SU-DHL-6 (cell line): Measurements from ENCODE around the gene PLEKHM1.
"Not testable (repeated sequence)": the region's sequence is repeated elsewhere in the genome, so short reads cannot be mapped to it uniquely, and the experiment has no call there.

ENCODE experiments used
- H2AFZ ChIP-seq: fragments of 200-600 bp; sonication (generic); 2 replicates; pipeline ENCODE4 v1.6.1; 2014; ENCODE audit warnings: low read depth, mild to moderate bottlenecking, moderate library complexity, mixed read lengths, antibody characterized with exemption, low read length; ENCODE audit not compliant: severe bottlenecking
- H3F3A ChIP-seq: fragments of 200-600 bp; shearing (Covaris generic); 2 replicates; pipeline ENCODE4 v1.6.0; 2016; ENCODE audit warnings: antibody characterized with exemption, mild to moderate bottlenecking; ENCODE audit not compliant: insufficient read depth
- H3K27ac ChIP-seq: fragments of 200-600 bp; sonication (generic); 2 replicates; pipeline ENCODE4 v1.5.1; 2016; ENCODE audit warnings: low read depth, mild to moderate bottlenecking, low read length, moderate library complexity, mixed read lengths
- H3K27me3 ChIP-seq: fragments of 200-600 bp; sonication (generic), shearing (Covaris generic); 2 replicates; pipeline ENCODE4 v1.6.0; 2014; ENCODE audit warnings: mild to moderate bottlenecking, low read length
- H3K36me3 ChIP-seq: fragments of 200-600 bp; sonication (generic); 2 replicates; pipeline ENCODE4 v1.6.1; 2014; ENCODE audit warnings: mild to moderate bottlenecking, low read length, mixed read lengths
- H3K4me2 ChIP-seq: fragments of 300-600, 200-600 bp; shearing (Covaris generic), sonication (generic); 2 replicates; pipeline ENCODE4 v1.6.0; 2014; ENCODE audit warnings: low read length, low read depth, mild to moderate bottlenecking; ENCODE audit not compliant: poor library complexity, severe bottlenecking
- H3K4me3 ChIP-seq: fragments of 200-600 bp; sonication (generic); 2 replicates; pipeline ENCODE4 v1.5.1; 2014; ENCODE audit warnings: antibody characterized with exemption, low read length, mild to moderate bottlenecking, mixed read lengths; ENCODE audit not compliant: insufficient read depth, poor library complexity, severe bottlenecking
- H3K79me2 ChIP-seq: fragments of 200-600 bp; sonication (generic); 2 replicates; pipeline ENCODE4 v1.6.1; 2014; ENCODE audit warnings: mild to moderate bottlenecking, low read length, moderate library complexity; ENCODE audit not compliant: insufficient read depth
- H3K9ac ChIP-seq: fragments of 200-600 bp; sonication (generic); 2 replicates; pipeline ENCODE4 v1.7.0; 2014; ENCODE audit warnings: mild to moderate bottlenecking, low read length
- H3K9me2 ChIP-seq: fragments of 200-600 bp; sonication (generic); replicated peaks from 2 replicates; pipeline ENCODE4 v1.6.1; 2014; ENCODE audit warnings: low read length; ENCODE audit not compliant: insufficient read depth
- H3K9me3 ChIP-seq: fragments of 200-600 bp; sonication (generic); 2 replicates; pipeline ENCODE4 v1.6.1; 2014; ENCODE audit warnings: low read length, mixed read lengths; ENCODE audit not compliant: insufficient read depth
- H4K20me1 ChIP-seq: fragments of 200-600 bp; sonication (generic); 2 replicates; pipeline ENCODE4 v1.6.1; 2014; ENCODE audit warnings: low read depth, mild to moderate bottlenecking, antibody characterized with exemption, low read length, moderate library complexity, mixed read lengths

The PLEKHM1 gene

DNA sequence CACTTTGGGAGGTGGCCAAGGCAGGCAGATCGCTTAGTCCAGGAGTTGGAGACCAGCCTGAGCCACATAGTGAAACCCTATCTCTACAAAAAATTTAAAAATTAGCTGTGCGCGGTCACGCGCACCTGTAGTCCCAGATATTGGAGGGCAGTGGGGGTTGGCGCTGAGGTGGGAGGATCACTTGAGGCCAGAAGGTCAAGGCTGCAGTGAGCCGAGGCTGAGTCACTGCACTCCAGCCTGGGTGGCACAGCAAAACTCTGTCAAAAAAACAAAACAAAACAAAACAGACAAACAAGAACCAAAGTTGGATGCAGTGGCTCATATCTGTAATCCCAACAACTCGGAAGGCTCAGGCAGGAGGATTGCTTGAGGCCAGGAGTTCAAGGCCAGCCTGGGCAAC, 6.9 kb upstream of the PLEKHM1 start:
- not testable (repeated sequence) for H3K79me2 ChIP-seq, H2AFZ ChIP-seq, H3K36me3 ChIP-seq, H3F3A ChIP-seq, H3K27me3 ChIP-seq, H3K9me2 ChIP-seq, H3K4me2 ChIP-seq, H3K4me3 ChIP-seq, H4K20me1 ChIP-seq, H3K9ac ChIP-seq, H3K27ac ChIP-seq, H3K9me3 ChIP-seq

DNA sequence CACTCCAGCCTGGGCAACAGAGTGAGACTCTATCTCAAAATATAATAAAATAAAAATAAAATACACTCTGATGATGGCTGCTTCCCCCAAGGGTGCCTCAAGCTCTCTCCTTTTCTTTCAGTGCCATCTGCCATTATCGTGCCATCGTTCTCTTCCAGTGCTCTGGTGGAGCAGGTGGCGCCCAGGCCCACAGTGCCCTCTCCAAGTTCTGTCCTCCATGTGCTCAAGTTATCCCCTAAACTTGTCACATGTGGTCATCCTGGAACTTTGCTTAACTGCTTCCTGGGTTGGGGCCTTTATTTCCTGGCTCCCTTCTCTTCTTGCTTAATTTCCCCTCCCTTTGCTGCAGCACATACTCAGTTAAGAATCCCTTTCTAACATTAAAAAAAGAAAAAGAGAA, 6.0 kb upstream of the PLEKHM1 start:
- not testable (repeated sequence) for H2AFZ ChIP-seq, H3K9me2 ChIP-seq, H3K4me2 ChIP-seq, H3K27ac ChIP-seq, H3K27me3 ChIP-seq, H3K79me2 ChIP-seq, H3K9me3 ChIP-seq, H3K9ac ChIP-seq, H3F3A ChIP-seq, H3K4me3 ChIP-seq, H4K20me1 ChIP-seq, H3K36me3 ChIP-seq

DNA sequence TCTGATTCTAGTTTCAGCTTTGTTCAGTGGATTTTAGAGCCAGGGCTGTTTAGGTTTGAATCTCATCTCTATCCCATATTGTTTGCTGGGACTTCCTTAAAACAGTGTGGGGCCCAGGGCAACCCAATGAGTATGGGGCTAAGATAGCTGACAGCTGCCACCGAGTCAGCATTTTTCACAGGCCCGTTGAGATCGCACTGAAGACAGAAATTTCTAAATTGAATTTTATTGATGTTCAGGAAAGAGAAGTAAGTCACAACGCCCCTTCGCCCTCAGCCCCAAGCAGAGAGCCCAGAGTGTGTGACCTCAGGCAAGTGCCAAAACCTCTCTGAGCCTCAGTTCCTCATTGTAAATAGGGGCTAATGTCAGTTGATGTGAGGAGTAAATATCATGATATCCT, 4.0 kb upstream of the PLEKHM1 start:
- H3K9me2 ChIP-seq, H3K4me3 ChIP-seq, H3K36me3 ChIP-seq, H2AFZ ChIP-seq, H3K9me3 ChIP-seq, H3K27ac ChIP-seq, H3K4me2 ChIP-seq, H3K79me2 ChIP-seq, H4K20me1 ChIP-seq, H3K27me3 ChIP-seq, H3K9ac ChIP-seq, H3F3A ChIP-seq: not testable (repeated sequence)

DNA sequence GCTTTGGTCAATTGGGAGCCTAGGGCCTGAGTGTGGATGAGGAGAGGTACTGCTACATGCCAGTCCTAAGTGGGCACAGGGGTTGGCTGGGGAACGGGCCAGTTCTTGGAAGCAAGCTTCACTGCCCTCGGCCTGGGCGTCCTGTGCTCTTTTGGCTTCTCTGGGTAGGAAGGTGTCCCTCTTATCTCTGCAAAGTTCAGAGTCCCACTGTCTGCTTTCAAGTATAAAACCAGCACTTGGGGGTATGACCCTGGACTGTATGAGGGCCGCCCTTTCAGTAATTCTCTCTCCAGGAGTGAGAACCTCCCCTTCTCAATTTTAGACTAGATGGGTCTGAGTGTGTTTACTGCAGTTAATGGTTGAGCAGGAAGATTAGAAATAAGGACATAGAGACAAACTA, 1.6 kb upstream of the PLEKHM1 start:
- H3K9me2 ChIP-seq, H4K20me1 ChIP-seq, H2AFZ ChIP-seq, H3K9ac ChIP-seq, H3F3A ChIP-seq, H3K27ac ChIP-seq, H3K27me3 ChIP-seq, H3K4me2 ChIP-seq, H3K79me2 ChIP-seq, H3K36me3 ChIP-seq, H3K4me3 ChIP-seq, H3K9me3 ChIP-seq: not testable (repeated sequence)

DNA sequence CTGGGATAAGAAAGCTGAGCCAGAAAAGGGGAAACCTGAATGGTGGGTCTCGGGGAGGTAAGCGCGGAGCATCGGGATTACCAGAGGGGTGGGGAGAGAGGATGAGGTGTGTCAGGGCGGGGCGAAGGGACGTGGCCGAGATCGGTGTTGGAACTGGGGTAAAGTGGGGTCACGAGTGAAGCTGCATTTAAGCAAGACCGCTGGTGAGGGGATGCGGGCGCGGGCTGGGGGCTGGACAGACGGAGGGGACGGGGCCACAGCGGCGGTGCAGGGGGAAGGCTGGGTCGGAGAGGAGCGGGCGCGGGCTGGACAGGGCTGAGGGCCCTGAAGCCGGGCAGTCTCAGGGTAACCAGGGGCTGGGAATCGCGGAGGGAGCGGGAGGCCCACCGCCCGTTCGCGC, 323 bp downstream of the PLEKHM1 start:
- H2AFZ ChIP-seq, H3F3A ChIP-seq, H3K36me3 ChIP-seq, H3K9me3 ChIP-seq, H4K20me1 ChIP-seq, H3K27ac ChIP-seq, H3K27me3 ChIP-seq, H3K9me2 ChIP-seq, H3K79me2 ChIP-seq: not testable (repeated sequence)
- peak overlapping the region; percentile 62 for H3K4me2 ChIP-seq
- peak overlapping the region; percentile 75 for H3K4me3 ChIP-seq
- peak overlapping the region; percentile 73 for H3K9ac ChIP-seq

DNA sequence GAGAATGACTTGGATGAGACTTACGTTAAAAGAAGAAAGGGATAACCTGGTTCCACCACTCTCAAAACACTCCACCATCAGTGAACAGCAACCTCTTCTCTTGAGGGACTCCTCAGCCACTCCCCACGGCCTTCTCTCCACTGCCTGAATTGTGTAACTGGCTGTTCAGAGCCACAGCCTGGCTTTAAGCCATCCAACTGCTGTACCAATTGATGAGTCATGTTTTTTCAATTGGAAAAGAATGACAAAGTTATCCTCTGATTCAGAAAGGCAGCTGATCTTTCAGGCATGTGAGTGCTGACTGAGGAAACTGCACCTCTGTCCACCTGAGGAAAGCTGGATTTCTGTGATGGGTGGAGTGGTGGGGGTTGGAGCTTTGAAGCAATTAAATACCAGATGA, 2.8 kb downstream of the PLEKHM1 start:
- not testable (repeated sequence) for H3K27ac ChIP-seq, H3K9me2 ChIP-seq, H3K9me3 ChIP-seq

DNA sequence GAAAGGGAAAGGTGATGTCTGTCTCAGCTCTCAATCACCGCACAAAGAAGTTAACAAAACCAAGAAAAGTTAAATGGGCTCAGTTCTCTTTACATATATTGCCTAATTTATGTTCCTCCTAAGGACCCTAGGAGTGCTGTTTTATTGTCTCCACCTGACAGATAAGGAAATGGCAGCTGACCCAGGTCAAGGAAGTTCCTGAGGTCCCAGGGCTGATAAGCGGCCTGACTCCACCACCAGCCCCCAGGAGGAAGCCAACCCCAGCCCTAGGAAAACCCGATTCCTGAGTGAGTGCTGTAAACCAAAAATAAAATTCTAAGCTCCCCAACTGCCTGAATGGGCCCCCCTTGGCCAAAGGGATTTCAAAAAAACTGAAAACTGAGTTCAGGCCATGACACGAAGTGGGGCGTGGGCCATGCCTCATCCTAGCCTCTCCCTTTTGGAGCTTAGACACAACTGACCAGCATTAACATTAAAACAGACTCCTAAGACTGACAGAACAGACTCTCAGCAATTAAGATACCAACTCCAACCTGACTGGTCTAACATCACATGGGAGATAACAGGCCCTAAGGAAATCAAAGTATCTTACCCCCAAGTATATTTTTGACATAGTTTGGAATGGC, 6.8 kb downstream of the PLEKHM1 start:
- H3K27me3 ChIP-seq, H3K79me2 ChIP-seq, H2AFZ ChIP-seq, H3K4me3 ChIP-seq, H3F3A ChIP-seq, H3K9ac ChIP-seq, H3K27ac ChIP-seq, H3K9me2 ChIP-seq, H3K36me3 ChIP-seq, H3K4me2 ChIP-seq, H4K20me1 ChIP-seq, H3K9me3 ChIP-seq: not testable (repeated sequence)

More for the DNA sequence above, 2.8 kb downstream of the PLEKHM1 start:
- H3K4me3 ChIP-seq, H3K79me2 ChIP-seq, H3K36me3 ChIP-seq, H3K9ac ChIP-seq, H3K4me2 ChIP-seq, H4K20me1 ChIP-seq, H3F3A ChIP-seq, H3K27me3 ChIP-seq, H2AFZ ChIP-seq: not testable (repeated sequence)

DNA sequence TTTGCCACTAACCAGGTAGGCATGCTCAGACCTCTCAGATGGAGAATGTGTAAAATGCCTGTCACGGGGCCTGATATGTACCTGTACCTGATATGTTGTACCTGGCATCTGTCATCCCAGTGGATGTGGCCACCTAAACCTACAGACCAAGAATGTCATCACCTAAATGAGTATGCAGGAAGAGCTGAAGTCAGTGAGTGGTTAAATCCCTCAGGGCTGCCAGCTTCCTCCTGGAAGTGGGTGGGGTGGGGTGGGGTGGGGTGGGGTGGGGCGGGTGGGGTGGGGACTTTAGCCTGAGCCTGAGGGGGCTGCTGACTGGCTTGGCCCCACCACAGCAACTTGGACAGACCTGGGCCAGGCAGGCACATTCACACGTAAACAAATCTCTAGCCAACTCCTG, 7.3 kb downstream of the PLEKHM1 start:
- H3K79me2 ChIP-seq, H3K9ac ChIP-seq, H4K20me1 ChIP-seq, H2AFZ ChIP-seq, H3K36me3 ChIP-seq, H3K9me3 ChIP-seq, H3K4me3 ChIP-seq, H3K9me2 ChIP-seq, H3K4me2 ChIP-seq, H3F3A ChIP-seq, H3K27me3 ChIP-seq, H3K27ac ChIP-seq: not testable (repeated sequence)
